Measurements from ENCODE around the gene R3HDM1. TPM values are rescaled to one million over a fixed set of nuclear protein-coding genes. Genes with fewer than 3 reads are reported as not detected.
"Not testable (repeated sequence)": the region's sequence is repeated elsewhere in the genome, so short reads cannot be mapped to it uniquely, and the experiment has no call there.

R3HDM1 gene
- total RNA-seq, 6 experiments from 2014 or later = 8.0 to 17.8 (median 12.2) TPM

DNA sequence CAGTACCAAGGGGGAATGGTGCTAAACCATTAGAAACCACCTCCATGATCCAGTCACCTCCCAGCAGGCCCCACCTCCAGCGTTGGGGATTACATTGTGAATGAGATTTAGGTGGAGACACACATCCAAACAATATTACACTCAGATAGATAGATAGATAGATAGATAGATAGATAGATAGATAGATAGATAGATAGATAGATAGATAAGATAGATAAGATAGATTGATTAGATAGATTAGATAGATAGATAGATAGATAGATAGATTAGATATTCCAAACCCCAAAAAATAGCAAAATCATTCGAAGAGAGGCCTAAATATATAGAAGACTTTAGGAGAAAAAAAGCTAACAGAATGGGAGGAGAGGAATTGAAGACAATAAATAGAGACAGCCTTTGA, 167.6 kb downstream of the R3HDM1 start:
- H3K4me1 ChIP-seq = no peaks in the 10 kb centered on the region
- no peak overlapping the region for H3K27ac ChIP-seq
- no peak for ATAC-seq
- no peak for DNase-seq
- H3K36me3 ChIP-seq = no peaks in the 10 kb centered on the region
- 100% methylated on average over 2 of the region's 2 CpGs for WGBS (ENCODE audit: insufficient coverage, low coverage, low lambda C conversion rate, missing lambda C conversion rate)
- no peaks in the 10 kb centered on the region for H3K9me3 ChIP-seq
- H3K27me3 ChIP-seq = no peaks in the 10 kb centered on the region
- H3K4me3 ChIP-seq = no peak overlapping the region
- intact Hi-C loops (cut with DNase I) = no loop called here
- TF ChIP-seq POLR2A (IDR thresholded peaks at IDR 0.05) = no peak
- TF ChIP-seq, protein P1, sequence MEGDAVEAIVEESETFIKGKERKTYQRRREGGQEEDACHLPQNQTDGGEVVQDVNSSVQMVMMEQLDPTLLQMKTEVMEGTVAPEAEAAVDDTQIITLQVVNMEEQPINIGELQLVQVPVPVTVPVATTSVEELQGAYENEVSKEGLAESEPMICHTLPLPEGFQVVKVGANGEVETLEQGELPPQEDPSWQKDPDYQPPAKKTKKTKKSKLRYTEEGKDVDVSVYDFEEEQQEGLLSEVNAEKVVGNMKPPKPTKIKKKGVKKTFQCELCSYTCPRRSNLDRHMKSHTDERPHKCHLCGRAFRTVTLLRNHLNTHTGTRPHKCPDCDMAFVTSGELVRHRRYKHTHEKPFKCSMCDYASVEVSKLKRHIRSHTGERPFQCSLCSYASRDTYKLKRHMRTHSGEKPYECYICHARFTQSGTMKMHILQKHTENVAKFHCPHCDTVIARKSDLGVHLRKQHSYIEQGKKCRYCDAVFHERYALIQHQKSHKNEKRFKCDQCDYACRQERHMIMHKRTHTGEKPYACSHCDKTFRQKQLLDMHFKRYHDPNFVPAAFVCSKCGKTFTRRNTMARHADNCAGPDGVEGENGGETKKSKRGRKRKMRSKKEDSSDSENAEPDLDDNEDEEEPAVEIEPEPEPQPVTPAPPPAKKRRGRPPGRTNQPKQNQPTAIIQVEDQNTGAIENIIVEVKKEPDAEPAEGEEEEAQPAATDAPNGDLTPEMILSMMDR (IDR thresholded peaks at IDR 0.05) = no peak

DNA sequence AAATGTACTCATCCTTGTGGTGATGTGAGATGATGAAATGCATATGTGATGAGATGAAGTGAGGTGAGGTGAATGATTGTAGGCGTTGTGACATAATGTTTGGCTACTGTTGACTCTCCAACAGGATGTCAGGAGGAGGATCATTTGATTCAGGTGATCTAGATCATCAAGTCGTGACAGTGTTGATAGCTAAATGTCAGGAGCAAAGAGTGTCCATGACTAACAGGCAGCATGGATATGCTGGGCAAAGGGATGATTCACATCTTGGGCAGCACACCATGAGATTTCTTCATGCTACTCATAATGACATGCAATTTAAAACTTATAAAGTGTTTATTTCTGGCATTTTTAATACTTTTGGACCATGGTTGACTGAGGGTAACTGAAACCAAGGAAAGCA, 170.2 kb downstream of the R3HDM1 start:
- intact Hi-C loops (cut with DNase I) = no loop called here
- Histone ChIP-seq H3K9me3 (no peaks in the 10 kb centered on the region), H3K27me3 (no peaks in the 10 kb centered on the region), H3K4me3 (no peak overlapping the region), H3K36me3 (no peaks in the 10 kb centered on the region), H3K27ac (no peak overlapping the region), H3K4me1 (no peaks in the 10 kb centered on the region)
- ATAC-seq (no peak), DNase-seq (no peak)
- 95% methylated on average over 2 of the region's 2 CpGs for WGBS (ENCODE audit: insufficient coverage, low coverage, low lambda C conversion rate, missing lambda C conversion rate)
- TF ChIP-seq POLR2A (IDR thresholded peaks at IDR 0.05) = no peak
- TF ChIP-seq, protein P1 (IDR thresholded peaks at IDR 0.05) = no peak

DNA sequence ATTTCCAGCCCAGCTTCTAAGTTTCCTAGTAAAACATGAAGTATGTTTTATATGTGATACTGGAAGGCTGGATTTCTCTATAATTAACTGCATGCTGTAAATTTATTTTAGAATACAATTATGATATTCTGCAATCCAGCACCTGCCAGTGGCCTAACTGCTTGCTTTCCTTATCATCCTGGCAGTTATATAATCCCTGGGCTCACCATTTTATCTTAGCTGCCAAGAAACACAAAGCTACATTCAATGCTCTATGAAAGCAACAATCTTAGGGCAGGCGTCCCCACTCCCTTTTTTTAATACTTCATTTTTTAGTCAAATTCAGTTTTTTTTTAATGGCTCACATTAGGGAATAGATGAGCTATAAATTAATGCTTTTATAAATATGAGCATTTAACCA, 172.0 kb downstream of the R3HDM1 start:
- Histone ChIP-seq H3K9me3 (no peaks in the 10 kb centered on the region), H3K36me3 (no peaks in the 10 kb centered on the region), H3K4me3 (no peak overlapping the region), H3K4me1 (no peaks in the 10 kb centered on the region), H3K27ac (no peak overlapping the region), H3K27me3 (no peaks in the 10 kb centered on the region)
- ATAC-seq (peak in 2 of 4 donors; percentile 47 to 77), DNase-seq (no peak)
- intact Hi-C loops (cut with DNase I) = no loop called here
- 33% methylated on average over 1 of the region's 1 CpG for WGBS (ENCODE audit: insufficient coverage, low coverage, low lambda C conversion rate, missing lambda C conversion rate)
- TF ChIP-seq, protein P1 (IDR thresholded peaks at IDR 0.05) = no peak
- no peak for TF ChIP-seq POLR2A (IDR thresholded peaks at IDR 0.05)

DNA sequence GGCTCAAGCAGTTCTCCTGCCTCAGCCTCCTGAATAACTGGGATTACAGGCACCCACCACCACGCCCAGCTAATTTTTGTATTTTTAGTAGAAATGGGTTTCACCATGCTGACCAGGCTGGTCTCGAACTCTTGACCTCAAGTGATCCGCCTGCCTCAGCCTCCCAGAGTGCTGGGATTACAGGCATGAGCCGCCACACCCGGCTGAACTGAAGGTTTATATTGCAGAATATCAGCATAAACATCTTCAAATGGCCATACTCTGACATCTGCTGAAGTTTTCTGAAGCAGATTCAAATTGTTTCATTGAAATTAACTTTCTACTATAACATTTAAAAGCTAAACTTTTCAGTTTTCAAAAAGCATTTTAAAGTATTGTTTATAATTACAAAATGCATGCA, 172.8 kb downstream of the R3HDM1 start:
- intact Hi-C loops (cut with DNase I); H3K4me3 ChIP-seq; H3K36me3 ChIP-seq; H3K27ac ChIP-seq; ATAC-seq; H3K4me1 ChIP-seq; H3K27me3 ChIP-seq; H3K9me3 ChIP-seq; DNase-seq: not testable (repeated sequence)
- 89% methylated on average over 3 of the region's 5 CpGs for WGBS (ENCODE audit: insufficient coverage, low coverage, low lambda C conversion rate, missing lambda C conversion rate)

DNA sequence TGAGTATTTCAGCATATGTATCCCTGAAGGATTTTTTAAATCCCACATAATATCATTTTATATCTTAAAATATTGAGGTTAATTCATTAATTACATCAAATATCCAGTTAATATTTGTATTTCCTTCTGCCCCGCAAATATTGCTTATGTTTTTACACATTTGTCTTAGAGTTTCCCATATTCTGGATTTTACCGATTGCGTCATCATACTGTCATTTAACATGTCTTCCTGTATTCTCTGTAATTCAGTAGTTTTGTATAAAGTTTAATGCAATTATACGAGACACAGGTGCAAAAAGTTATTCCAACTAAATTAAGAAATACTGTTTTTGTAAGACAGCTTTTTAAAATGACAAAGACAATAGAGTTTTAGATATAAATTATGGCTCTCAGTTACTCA, 176.9 kb downstream of the R3HDM1 start:
- no peak for ATAC-seq
- H3K27me3 ChIP-seq = no peaks in the 10 kb centered on the region
- intact Hi-C loops (cut with DNase I) = no loop called here
- DNase-seq = no peak
- H3K36me3 ChIP-seq = no peaks in the 10 kb centered on the region
- TF ChIP-seq POLR2A (IDR thresholded peaks at IDR 0.05) = no peak
- TF ChIP-seq, protein P1 (IDR thresholded peaks at IDR 0.05) = no peak
- WGBS (ENCODE audit: insufficient coverage, low coverage, low lambda C conversion rate, missing lambda C conversion rate) = 95% methylated on average over 4 of the region's 4 CpGs
- H3K9me3 ChIP-seq = no peaks in the 10 kb centered on the region
- no peaks in the 10 kb centered on the region for H3K4me1 ChIP-seq
- H3K4me3 ChIP-seq = no peak overlapping the region
- no peak overlapping the region for H3K27ac ChIP-seq

Data from right lobe of liver (tissue), 6 donors.